Colonic mucosa (tissue), 4 donors: ENCODE results near the gene SLC9A3. TPM values are rescaled to one million over a fixed set of nuclear protein-coding genes. Genes with fewer than 3 reads are reported as not detected.

Experiments used
- DNase-seq: peaks from one replicate; pipeline ENCODE4 v3.0.0-alpha.2; 2020
- H3K27ac ChIP-seq: fragments of 200-600 bp; one replicate; pipeline ENCODE4 v1.8.0; 2021
- H3K27me3 ChIP-seq: fragments of 200-600 bp; one replicate; pipeline ENCODE4 v1.8.0; 2021
- H3K36me3 ChIP-seq: fragments of 200-600 bp; one replicate; pipeline ENCODE4 v1.8.0; 2021
- H3K4me1 ChIP-seq: fragments of 200-600 bp; one replicate; pipeline ENCODE4 v1.8.0; 2021; ENCODE audit warnings: mild to moderate bottlenecking
- H3K4me3 ChIP-seq: fragments of 200-600 bp; one replicate; pipeline ENCODE4 v1.8.0; 2021
- H3K9ac ChIP-seq, 2 donors: one replicate each; pipeline ENCODE4 v1.7.0; 2013; ENCODE audit warnings: control low read depth in 2 of 2, low read depth in 2 of 2, low read length in 2 of 2
- H3K9me3 ChIP-seq: fragments of 200-600 bp; one replicate; pipeline ENCODE4 v1.8.0; 2021
- intact Hi-C: fragments of 100-400 bp; cut with DNase I; formaldehyde crosslinking; loops from one replicate; pipeline ENCODE4 v1.14.1; 2022
- total RNA-seq, 2 donors: library from RNA; stranded (reverse); fragmentation: NEBNext Ultra II Directional in 1 of 2; extraction: Animal tissue kit (Norgen Biotek cat#: 25700) in 1 of 2; gene quantifications; one replicate each; pipeline ENCODE4 v1.2.1, GENCODE V29; 2021
- TF ChIP-seq, protein P1 (sequence below): fragments of 200-600 bp; IDR thresholded peaks from one replicate; pipeline ENCODE4 v1.8.0; 2022; ENCODE audit warnings: antibody characterized with exemption, mild to moderate bottlenecking
- donor health status: healthy.
- donor health status: DM: no; HTN: no; CAD: no.
- donor health status: DM: no; HTN: no; CAD: no.

Gene SLC9A3
- total RNA-seq, 2 donors from 2014 or later: 70.0 to 78.8 TPM

DNA sequence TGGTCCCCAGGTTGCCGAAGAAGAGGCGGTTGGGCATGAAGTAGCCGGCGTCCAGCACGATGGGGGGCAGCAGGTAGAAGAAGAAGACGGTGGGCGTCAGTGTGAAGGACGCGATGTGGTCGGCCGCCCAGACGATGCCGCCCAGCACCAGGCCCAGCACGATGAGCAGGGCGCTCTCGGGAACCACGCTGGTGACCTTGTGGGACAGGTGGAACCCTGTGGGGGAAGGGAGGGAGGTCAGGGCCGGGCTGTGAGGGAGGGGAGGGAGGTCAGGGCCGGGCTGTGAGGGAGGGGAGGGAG is 32.4 kb downstream of the SLC9A3 start:
- intact Hi-C loops: no loop called here
- Histone ChIP-seq H3K27me3 (peaks cover 8% of the 10 kb centered on the region), H3K4me1 (no peaks in the 10 kb centered on the region), H3K27ac (no peak overlapping the region), H3K36me3 (no peaks in the 10 kb centered on the region), H3K9me3 (no peaks in the 10 kb centered on the region), H3K9ac (no peak overlapping the region), H3K4me3 (no peak overlapping the region)
- DNase-seq: no peak
- TF ChIP-seq, protein P1, sequence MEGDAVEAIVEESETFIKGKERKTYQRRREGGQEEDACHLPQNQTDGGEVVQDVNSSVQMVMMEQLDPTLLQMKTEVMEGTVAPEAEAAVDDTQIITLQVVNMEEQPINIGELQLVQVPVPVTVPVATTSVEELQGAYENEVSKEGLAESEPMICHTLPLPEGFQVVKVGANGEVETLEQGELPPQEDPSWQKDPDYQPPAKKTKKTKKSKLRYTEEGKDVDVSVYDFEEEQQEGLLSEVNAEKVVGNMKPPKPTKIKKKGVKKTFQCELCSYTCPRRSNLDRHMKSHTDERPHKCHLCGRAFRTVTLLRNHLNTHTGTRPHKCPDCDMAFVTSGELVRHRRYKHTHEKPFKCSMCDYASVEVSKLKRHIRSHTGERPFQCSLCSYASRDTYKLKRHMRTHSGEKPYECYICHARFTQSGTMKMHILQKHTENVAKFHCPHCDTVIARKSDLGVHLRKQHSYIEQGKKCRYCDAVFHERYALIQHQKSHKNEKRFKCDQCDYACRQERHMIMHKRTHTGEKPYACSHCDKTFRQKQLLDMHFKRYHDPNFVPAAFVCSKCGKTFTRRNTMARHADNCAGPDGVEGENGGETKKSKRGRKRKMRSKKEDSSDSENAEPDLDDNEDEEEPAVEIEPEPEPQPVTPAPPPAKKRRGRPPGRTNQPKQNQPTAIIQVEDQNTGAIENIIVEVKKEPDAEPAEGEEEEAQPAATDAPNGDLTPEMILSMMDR: no peak

DNA sequence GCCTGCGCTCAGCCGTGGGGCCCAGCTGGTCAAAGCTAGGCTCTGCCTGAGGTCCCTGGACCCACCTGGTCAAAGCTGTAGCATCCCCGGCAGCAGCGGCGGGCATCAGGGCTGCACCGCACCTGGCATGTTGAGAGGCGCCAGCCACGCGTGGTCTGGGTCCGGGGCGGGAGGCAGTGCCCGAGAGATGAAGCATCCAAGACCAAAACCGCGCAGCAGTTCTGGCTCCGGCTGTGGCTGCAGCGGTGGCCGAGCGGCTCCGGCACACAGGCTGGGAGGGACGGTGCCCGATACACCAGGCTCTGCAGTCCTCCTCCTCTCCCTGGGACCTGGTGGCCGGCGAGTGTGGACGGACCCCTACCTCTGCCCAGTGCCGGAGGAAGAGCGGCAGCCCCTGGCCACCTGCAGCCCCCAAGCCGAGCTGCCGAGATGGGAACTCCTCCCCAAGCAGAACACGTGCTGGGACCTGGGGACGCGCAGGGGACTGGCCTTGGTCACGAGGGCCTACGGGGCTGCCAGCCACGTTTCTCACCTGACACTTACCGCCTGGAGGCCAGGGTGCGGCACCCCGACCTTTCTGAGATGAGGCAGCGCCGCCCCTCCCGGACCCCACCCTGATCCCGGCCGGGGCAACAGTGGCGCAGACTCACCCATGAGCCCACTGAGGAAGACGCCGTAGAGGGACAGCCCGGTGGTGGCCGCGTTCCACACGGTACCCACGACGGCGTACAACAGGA is 33.0 kb downstream of the SLC9A3 start:
- intact Hi-C loops: no loop called here
- Histone ChIP-seq H3K27me3 (peaks cover 8% of the 10 kb centered on the region), H3K9ac (no peak overlapping the region), H3K9me3 (no peaks in the 10 kb centered on the region), H3K4me1 (no peaks in the 10 kb centered on the region), H3K4me3 (no peak overlapping the region), H3K36me3 (no peaks in the 10 kb centered on the region), H3K27ac (no peak overlapping the region)
- TF ChIP-seq, protein P1: no peak
- no peak for DNase-seq

DNA sequence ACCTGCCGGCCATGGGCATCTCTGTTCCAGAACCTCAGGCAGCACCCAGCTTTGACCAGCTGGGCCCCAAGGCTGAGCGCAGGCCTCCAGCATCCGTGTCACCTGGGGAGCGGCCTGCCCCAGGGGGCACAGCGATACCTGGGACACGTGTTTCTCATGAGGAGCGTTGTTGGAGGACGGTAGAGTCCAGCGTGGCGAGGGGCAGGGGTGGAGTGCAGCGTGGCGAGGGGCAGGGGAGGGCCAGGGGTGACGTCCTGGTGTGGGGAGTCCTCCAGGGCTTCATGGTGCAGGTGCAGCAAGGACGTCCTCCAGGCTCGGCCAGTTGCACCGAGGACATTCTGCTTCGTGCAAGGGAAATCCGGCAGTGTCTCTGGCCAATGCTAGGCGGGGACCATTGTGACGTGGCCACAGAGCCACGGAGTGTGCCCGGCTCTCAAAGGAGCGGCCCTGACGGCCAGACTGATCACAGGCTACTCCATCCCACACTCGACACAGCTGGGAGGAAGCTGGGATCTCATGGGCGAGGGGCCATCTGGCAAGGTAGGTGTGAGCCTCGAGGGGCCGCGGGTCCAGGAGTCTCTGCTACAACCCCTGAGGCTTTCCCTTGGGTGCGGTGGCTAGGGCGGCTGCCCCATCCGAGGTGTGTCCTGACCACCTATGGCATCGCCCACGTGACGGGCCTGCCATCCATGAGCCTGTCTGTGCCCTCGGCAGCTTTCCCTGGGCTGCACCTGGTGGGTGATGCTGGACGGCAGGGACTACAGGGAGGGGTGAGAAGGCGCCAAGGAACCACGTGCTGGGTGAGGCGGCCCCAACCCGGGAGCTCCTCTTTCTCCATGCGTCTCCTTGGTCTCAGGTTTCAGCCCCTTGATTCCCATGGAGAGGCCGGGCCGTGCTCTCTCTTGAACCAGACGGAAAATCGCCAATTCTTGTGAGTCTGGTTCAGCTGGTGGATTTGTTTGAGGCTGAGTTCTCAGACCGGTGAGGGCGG is 33.8 kb downstream of the SLC9A3 start:
- TF ChIP-seq, protein P1: no peak
- H3K27me3 ChIP-seq: peaks cover 10% of the 10 kb centered on the region
- intact Hi-C loops: no loop called here

DNA sequence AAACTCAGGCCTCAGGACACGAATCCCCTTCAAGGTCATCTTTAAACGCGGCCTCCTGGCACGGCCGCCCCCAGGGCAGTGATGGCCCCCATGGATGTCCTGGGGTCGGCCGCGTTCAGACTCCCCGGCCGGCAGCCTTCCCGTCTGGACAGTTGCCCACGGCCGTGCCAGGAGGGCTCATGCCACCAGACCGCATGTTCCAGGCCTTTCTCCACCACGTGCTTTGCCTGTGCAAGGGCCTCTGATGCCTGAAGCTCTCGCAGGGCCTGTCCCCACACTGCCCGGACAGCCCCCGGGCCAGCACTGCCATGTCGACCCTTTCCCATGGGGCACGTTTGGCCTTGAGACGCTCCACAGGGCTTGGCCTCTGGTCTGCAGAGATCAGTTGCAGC is 34.6 kb downstream of the SLC9A3 start:
- Histone ChIP-seq H3K4me3 (no peak overlapping the region), H3K9ac (no peak overlapping the region), H3K36me3 (no peaks in the 10 kb centered on the region), H3K27ac (no peak overlapping the region), H3K9me3 (no peaks in the 10 kb centered on the region), H3K4me1 (no peaks in the 10 kb centered on the region), H3K27me3 (peaks cover 13% of the 10 kb centered on the region)
- TF ChIP-seq, protein P1: no peak
- no peak for DNase-seq
- intact Hi-C loops: no loop called here

More for the DNA sequence above, 33.8 kb downstream of the SLC9A3 start:
- Histone ChIP-seq H3K27ac (no peak overlapping the region), H3K4me1 (no peaks in the 10 kb centered on the region), H3K4me3 (no peak overlapping the region), H3K9me3 (no peaks in the 10 kb centered on the region), H3K36me3 (no peaks in the 10 kb centered on the region), H3K9ac (no peak overlapping the region)
- DNase-seq: no peak

DNA sequence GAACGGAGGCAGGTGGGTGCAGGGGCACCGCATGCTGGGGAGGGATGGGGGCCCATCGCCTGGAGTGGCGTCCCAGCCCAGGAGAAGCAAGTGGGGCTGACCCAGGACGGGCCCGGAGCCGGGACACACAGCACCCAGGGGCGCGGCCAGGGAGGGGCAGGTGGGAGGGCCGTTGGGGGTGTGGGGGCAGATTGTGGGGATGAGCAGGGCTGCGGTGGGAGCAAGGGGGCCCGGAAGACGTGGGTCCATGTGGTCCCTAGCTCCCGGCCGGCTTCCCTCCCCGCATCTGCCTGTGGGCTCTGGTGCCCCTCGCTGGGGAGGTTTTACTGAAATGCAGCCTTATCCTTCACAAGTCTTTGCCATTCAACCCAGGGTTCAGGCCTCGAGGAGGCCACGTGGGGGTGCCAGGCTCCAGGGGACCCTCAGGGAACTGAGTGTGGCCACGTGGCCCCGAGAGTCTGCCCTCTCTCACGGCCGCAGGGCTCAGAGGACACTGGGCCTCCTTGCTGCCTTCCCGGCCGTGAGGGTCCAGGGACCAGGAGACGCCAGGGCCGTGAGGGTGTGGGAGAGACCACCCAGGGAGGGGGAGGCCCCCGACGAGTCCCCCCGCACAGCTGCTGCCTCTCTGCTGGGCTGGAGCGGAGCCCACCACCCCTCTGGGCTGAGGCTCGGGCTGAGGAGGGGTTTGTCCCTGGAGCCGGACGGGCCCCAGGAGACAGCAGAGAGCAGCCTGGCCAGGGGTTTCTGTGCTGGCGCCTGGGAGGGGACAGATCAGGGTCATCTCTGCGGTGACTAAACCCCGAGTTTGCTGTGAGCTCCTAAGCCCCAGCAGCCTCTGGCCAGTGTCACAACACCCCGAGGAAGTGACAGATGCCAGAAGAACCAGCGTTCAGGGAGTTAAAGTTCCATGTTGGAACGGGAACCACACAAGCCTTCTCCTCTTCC is 35.2 kb downstream of the SLC9A3 start:
- H3K4me1 ChIP-seq: no peaks in the 10 kb centered on the region
- intact Hi-C loops: no loop called here
- H3K27me3 ChIP-seq: peaks cover 13% of the 10 kb centered on the region
- H3K36me3 ChIP-seq: no peaks in the 10 kb centered on the region
- H3K9ac ChIP-seq: no peak overlapping the region
- H3K9me3 ChIP-seq: no peaks in the 10 kb centered on the region
- H3K4me3 ChIP-seq: no peak overlapping the region
- TF ChIP-seq, protein P1: no peak
- no peak overlapping the region for H3K27ac ChIP-seq
- DNase-seq: no peak
